Measurements from ENCODE around the gene TPCN2. TPM values are rescaled to one million over a fixed set of nuclear protein-coding genes. Genes with fewer than 3 reads are reported as not detected.
A peak's percentile ranks its signal among the peaks of the same experiment; 100 is the strongest.

TPCN2 gene
- total RNA-seq, 2 donors from 2014 or later, result 4.2 to 5.3 TPM

DNA sequence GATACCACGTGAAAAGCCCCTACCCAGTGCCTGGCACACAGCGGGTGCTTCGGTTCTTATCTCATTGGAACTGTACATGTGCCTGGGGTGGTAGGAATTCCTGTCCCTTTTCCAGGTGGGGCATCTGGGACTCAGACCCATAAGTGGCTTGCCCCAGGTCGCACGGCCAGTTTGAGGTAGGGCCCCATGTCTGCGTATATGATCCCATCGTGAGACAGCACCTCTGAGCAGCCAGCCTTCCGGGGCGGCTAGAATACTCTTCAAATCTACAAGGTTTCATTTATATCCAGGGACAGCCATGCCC lies 73.5 kb downstream of the TPCN2 start:
- peaks cover 0 to 37% of the 10 kb centered on the region in 2 donors for H3K4me1 ChIP-seq
- TF ChIP-seq, protein P1, sequence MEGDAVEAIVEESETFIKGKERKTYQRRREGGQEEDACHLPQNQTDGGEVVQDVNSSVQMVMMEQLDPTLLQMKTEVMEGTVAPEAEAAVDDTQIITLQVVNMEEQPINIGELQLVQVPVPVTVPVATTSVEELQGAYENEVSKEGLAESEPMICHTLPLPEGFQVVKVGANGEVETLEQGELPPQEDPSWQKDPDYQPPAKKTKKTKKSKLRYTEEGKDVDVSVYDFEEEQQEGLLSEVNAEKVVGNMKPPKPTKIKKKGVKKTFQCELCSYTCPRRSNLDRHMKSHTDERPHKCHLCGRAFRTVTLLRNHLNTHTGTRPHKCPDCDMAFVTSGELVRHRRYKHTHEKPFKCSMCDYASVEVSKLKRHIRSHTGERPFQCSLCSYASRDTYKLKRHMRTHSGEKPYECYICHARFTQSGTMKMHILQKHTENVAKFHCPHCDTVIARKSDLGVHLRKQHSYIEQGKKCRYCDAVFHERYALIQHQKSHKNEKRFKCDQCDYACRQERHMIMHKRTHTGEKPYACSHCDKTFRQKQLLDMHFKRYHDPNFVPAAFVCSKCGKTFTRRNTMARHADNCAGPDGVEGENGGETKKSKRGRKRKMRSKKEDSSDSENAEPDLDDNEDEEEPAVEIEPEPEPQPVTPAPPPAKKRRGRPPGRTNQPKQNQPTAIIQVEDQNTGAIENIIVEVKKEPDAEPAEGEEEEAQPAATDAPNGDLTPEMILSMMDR (IDR thresholded peaks at IDR 0.05), result no peak
- DNase-seq (ENCODE audit: low spot score), result no peak
- no peak overlapping the region for H3K4me3 ChIP-seq
- no peaks in the 10 kb centered on the region for H3K36me3 ChIP-seq
- no peaks in the 10 kb centered on the region for H3K27me3 ChIP-seq
- H3K27ac ChIP-seq, result peak overlapping the region; percentile 29 to 50
- H3K9me3 ChIP-seq, result peaks cover 0 to 4% of the 10 kb centered on the region in 2 donors

DNA sequence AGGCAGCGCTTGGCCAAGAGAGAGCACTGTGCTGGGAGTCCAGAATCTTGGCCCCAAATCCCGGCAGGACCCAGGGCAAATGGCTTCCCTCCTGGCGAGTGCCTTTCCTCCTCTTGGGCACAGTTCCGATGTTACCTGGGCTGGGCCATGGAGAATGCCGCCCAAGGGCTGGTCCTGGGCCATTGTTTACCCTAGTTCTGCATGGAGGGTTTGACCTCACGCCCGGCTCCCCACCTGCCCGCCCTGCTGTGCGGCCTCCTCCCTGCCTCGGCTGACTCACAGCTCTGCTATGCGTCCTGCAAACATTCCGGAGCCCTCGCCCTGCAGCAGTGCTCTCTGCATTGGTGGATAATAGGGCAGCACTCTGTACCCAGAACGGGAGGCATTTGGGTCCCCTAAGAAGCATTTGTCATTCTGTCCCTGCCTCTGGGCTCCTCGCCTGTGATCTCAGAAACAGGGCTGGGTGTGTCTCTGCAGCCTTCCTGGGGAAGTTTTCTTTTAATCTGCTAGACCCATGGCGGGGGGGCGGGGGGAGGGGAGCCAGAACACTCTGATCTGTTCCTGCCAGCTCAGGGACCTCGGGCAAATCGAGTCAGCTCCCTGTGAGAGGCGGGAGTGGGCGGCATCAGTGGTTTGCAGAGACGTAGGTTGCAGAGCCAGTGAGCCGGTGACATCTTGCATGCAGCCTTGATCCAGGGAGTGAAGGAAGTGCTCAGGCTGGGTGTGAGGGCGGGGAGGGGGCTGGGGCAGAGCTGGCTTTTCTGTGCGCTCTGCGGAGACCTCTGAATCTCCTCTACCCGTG lies 74.1 kb downstream of the TPCN2 start:
- TF ChIP-seq, protein P1 (IDR thresholded peaks at IDR 0.05), result no peak
- DNase-seq (ENCODE audit: low spot score), result peak; percentile 74
- Histone ChIP-seq H3K4me1 (peaks cover 0 to 40% of the 10 kb centered on the region in 2 donors), H3K9me3 (peaks cover 0 to 8% of the 10 kb centered on the region in 2 donors), H3K4me3 (no peak overlapping the region), H3K27ac (peak overlapping the region; percentile 29 to 50), H3K27me3 (no peaks in the 10 kb centered on the region), H3K36me3 (no peaks in the 10 kb centered on the region)

DNA sequence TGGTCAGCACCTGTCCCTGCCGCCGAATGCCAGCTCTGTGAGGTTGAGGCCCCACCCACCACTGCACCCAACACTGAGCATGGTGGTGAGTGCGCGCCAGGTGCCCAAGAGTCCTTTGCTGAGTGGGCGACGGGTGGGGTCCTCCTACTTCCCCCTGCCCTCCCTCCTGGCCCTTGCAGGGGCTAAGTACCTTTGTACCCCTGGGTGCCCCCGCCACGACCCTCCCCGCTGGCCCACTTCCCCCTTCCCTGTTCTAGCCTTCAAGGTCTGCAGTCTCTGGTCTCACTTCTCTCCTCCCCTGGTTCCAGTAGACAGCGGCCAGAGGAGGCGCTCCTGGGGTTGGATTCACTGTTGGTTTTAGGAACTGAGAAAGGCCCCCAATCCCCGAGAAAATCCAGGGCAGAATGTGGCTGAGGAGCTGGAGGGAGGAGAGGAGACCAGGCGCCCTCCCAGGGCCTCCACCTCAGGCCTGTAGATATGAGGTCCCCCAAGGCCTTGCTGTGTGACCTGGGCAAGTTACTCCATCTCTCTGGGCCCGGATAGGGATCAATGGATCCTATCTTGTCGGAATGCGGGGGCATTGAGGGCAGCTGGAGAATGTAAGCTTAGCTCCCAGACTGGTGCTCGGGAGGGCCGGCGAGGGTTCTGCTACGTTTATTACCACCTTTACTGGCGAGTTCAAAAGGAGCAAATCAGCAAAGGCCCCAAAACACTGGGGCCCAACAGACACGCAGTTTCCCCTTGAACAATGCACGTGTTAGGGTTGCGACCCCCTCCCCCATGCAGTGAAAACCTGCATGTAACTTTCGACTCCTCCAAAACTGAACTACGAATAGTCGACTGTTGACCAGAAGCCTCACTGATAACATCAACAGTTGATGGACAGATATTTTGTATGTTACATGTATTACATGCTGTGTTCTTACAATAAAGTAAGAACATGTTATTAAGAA lies 75.1 kb downstream of the TPCN2 start:
- Histone ChIP-seq H3K4me1 (peaks cover 0 to 40% of the 10 kb centered on the region in 2 donors), H3K4me3 (no peak overlapping the region), H3K36me3 (no peaks in the 10 kb centered on the region), H3K9me3 (peaks cover 0 to 12% of the 10 kb centered on the region in 2 donors), H3K27ac (peak overlapping the region; percentile 23 to 50), H3K27me3 (no peaks in the 10 kb centered on the region)
- no peak for DNase-seq (ENCODE audit: low spot score)
- TF ChIP-seq, protein P1 (IDR thresholded peaks at IDR 0.05), result no peak

DNA sequence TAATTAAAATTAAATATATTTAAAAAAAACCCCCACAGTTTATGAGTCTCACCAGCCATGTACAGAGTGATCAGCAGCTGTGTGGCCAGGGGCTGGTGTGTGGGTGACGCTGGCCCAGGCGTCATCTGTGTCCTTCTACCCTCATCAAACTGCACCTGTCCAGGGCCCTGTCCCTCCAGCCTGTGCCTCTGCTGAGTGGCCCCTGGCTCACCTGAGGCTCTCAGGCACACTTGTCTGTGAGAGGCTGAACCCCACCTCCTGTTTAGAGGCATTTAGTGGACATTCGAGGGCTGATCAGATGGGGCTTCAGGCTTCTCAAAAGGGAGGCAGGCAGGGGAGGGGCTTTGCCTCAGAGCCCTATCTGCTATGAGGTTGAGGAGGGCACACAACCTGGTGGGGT lies 77.1 kb downstream of the TPCN2 start:
- H3K4me1 ChIP-seq, result peaks cover 0 to 43% of the 10 kb centered on the region in 2 donors
- H3K9me3 ChIP-seq, result peaks cover 0 to 8% of the 10 kb centered on the region in 2 donors
- H3K36me3 ChIP-seq, result no peaks in the 10 kb centered on the region
- TF ChIP-seq, protein P1 (IDR thresholded peaks at IDR 0.05), result no peak
- H3K4me3 ChIP-seq, result no peak overlapping the region
- H3K27ac ChIP-seq, result no peak overlapping the region
- no peak for DNase-seq (ENCODE audit: low spot score)
- H3K27me3 ChIP-seq, result no peaks in the 10 kb centered on the region

DNA sequence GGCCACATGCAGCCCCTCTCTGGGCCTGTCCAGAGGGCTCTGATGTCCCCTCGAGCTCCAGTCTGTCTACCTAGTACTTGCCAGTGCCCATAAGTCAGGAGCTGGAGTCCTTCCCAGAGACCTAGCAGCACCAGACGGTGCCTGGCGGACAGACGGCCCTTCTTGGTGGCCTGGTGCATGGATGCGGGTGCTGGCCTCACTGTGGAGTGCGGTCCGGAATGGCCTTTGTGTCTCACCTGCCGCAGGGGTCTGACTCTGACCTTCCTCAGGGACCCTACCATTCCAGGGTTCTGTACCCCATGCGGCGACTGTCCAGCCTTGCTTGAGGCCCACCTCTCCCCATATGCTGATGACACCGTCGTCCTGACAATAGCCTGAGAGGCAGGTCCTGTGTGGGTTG lies 77.6 kb downstream of the TPCN2 start:
- no peak overlapping the region for H3K27ac ChIP-seq
- peaks cover 0 to 47% of the 10 kb centered on the region in 2 donors for H3K4me1 ChIP-seq
- no peaks in the 10 kb centered on the region for H3K36me3 ChIP-seq
- H3K4me3 ChIP-seq, result no peak overlapping the region
- TF ChIP-seq, protein P1 (IDR thresholded peaks at IDR 0.05), result no peak
- H3K27me3 ChIP-seq, result no peaks in the 10 kb centered on the region
- no peak for DNase-seq (ENCODE audit: low spot score)
- peaks cover 0 to 8% of the 10 kb centered on the region in 2 donors for H3K9me3 ChIP-seq
